ENCODE results near the gene CCDC73. TPM values are rescaled to one million over a fixed set of nuclear protein-coding genes. Genes with fewer than 3 reads are reported as not detected.

CCDC73 gene
- total RNA-seq, 1 donor from 2014 or later, result not detected

DNA sequence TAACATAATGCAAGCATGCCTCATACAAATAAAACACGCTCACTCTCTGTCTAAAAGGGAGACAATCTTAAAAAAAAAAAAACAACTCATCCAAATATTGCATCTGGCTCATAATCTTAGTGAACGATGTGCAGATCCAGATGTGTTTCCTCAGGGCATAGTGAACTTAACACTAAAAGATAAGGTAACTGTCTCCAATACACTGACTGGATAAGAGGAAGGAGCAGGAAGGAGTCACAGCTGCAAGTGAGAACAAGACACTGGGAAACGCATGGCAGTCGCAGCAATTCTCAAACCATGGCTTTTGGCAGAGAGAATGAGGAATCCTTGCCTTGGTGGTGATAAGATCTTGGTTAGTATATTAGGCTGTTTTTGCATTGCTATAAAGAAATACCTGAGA is 220.0 kb downstream of the CCDC73 start:
- Histone ChIP-seq H3K36me3 (no peaks in the 10 kb centered on the region), H3K4me1 (no peaks in the 10 kb centered on the region), H3K9me3 (no peaks in the 10 kb centered on the region), H3K4me3 (no peak overlapping the region), H3K27ac (no peak overlapping the region), H3K27me3 (peaks cover 5% of the 10 kb centered on the region)
- DNase-seq, result no peak
- ATAC-seq, result no peak
- intact Hi-C loops (cut with DNase I), result no loop called here
- TF ChIP-seq CTCF (IDR thresholded peaks at IDR 0.05), result no peak

DNA sequence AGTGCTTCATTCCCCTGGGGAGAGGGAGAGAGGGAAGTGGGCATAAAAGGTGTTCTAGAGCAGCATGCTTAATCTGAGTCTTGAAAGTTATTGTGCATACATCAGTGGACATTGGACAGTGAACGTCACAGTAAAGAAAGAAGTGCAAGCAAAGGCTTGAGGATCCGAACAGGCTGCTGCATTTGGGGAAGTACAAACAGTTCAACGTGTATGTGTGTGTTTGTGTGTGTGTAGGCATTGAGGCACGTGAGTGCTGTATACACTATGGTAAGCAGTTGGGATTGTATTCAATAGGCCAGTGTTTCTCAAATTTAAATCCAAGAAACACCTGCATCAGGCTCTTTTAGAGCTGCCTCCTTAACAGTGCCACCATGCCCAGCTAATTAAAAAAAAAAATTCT is 221.2 kb downstream of the CCDC73 start:
- no peak for DNase-seq
- no peak for TF ChIP-seq CTCF (IDR thresholded peaks at IDR 0.05)
- Histone ChIP-seq H3K27me3 (peaks cover 5% of the 10 kb centered on the region), H3K27ac (no peak overlapping the region), H3K9me3 (no peaks in the 10 kb centered on the region), H3K4me1 (no peaks in the 10 kb centered on the region), H3K4me3 (no peak overlapping the region), H3K36me3 (no peaks in the 10 kb centered on the region)
- ATAC-seq, result no peak
- intact Hi-C loops (cut with DNase I), result no loop called here

GRCh38 chr11:32571039-32571438 is 223.4 kb downstream of the CCDC73 start:
- DNase-seq (no peak), ATAC-seq (no peak)
- Histone ChIP-seq H3K4me3 (no peak overlapping the region), H3K4me1 (no peaks in the 10 kb centered on the region), H3K27ac (no peak overlapping the region), H3K27me3 (peaks cover 5% of the 10 kb centered on the region), H3K9me3 (no peaks in the 10 kb centered on the region), H3K36me3 (no peaks in the 10 kb centered on the region)
- no peak for TF ChIP-seq CTCF (IDR thresholded peaks at IDR 0.05)
- intact Hi-C loops (cut with DNase I), result no loop called here

DNA sequence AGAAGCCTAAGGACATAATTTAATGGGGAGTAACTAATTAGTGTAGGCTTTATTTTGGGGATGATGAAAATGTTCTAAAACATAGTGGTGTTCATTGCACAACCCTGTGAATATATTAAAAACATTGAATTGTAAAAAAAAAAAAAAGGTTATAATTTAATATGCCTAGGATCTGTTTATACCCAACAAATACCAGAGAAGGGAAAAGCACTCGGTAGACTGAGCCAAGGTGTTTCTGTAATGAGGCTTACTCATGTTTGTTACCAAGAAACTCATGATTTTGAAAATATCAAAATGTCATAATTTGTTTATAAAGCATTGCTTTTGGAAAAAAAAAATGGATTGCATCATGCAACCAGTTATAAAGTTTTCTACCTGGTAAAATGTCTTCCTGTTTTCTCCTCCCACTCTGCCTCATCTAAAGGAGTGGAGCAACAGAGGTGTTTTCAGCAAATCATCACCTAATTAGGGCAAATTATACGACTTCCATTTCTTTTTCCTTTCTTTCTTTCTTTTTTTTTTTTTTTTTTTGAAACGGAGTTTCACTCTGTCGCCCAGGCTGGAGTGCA is 225.1 kb downstream of the CCDC73 start:
- no peak for TF ChIP-seq CTCF (IDR thresholded peaks at IDR 0.05)
- no peaks in the 10 kb centered on the region for H3K9me3 ChIP-seq
- DNase-seq (no peak), ATAC-seq (no peak)
- H3K36me3 ChIP-seq, result no peaks in the 10 kb centered on the region
- intact Hi-C loops (cut with DNase I), result no loop called here
- no peak overlapping the region for H3K4me3 ChIP-seq
- H3K4me1 ChIP-seq, result no peaks in the 10 kb centered on the region
- peaks cover 5% of the 10 kb centered on the region for H3K27me3 ChIP-seq
- H3K27ac ChIP-seq, result no peak overlapping the region

DNA sequence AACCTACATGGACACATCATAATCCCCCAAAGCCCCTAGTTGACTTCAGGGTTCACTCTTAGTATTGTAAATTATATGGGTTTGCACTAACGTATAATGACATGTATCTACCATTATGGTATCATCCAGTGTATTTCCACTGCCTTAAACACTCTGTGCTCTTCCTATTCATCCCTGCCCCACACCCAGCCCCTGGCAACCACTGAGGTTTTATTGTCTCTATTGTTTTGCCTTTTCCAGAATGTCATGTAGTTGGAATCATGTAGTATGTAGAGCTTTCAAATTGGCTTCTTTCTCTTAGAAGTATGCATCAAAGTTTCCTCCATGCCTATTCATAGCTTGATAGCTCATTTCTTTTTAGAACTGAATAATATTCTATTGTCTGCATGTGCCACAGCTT is 227.3 kb downstream of the CCDC73 start:
- Histone ChIP-seq H3K9me3 (no peaks in the 10 kb centered on the region), H3K4me1 (no peaks in the 10 kb centered on the region), H3K27me3 (no peaks in the 10 kb centered on the region), H3K27ac (no peak overlapping the region), H3K36me3 (no peaks in the 10 kb centered on the region), H3K4me3 (no peak overlapping the region)
- intact Hi-C loops (cut with DNase I), result no loop called here
- no peak for TF ChIP-seq CTCF (IDR thresholded peaks at IDR 0.05)
- ATAC-seq (no peak), DNase-seq (no peak)

GRCh38 chr11:32566517-32566916 is 227.9 kb downstream of the CCDC73 start:
- H3K9me3 ChIP-seq, result no peaks in the 10 kb centered on the region
- H3K4me1 ChIP-seq, result no peaks in the 10 kb centered on the region
- no peaks in the 10 kb centered on the region for H3K36me3 ChIP-seq
- H3K27me3 ChIP-seq, result no peaks in the 10 kb centered on the region
- H3K4me3 ChIP-seq, result no peak overlapping the region
- ATAC-seq (no peak), DNase-seq (no peak)
- no peak overlapping the region for H3K27ac ChIP-seq
- intact Hi-C loops (cut with DNase I), result no loop called here
- no peak for TF ChIP-seq CTCF (IDR thresholded peaks at IDR 0.05)

Data from upper lobe of right lung (tissue), 1 donor.